ENCODE measurements around the gene GRM4. TPM values are rescaled to one million over a fixed set of nuclear protein-coding genes. Genes with fewer than 3 reads are reported as not detected.

Gene GRM4
- total and polyA plus RNA-seq, 11 donors: 0.20 TPM; not detected in 10

DNA sequence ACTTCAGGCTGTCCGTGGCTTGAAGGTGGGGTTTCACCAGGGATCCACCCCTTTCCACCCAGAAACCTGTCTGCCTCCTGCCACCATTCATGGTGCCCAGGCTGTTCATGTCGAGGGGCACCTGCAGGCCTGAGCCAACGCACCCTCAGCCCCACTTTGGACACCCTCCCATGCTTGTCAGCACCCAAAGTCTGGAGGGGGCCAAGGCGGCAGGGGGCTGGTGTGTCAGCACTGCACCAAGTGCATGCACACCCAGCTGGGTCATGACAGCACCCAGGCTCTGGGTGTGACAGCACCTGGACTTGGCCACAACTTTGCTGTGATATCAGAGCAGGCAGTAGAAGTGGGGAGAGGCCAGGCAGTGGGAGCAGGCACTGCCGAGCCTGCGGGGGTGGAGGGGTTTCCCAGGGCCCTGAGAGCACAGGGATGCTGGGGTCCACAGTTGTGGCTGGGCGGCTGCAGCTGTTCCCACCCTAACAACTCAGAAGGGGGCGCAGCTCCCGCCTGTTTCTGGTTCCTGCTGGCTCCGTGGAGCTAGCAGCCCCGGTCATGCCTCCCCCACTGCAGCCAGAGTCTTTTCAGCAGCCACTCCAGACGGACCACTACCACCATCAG is 33.3 kb upstream of the GRM4 start:
- H3K4me3 ChIP-seq: no peak overlapping the region
- H3K27me3 ChIP-seq: peaks cover 0 to 5% (median 0%) of the 10 kb centered on the region in 9 donors
- intact Hi-C loops (cut with DNase I): no loop called here
- WGBS, 4 donors: 58 to 68% (median 67%) methylated on average over 10 to 12 of the region's 12 CpGs
- H3K27ac ChIP-seq: no peak overlapping the region
- H3K36me3 ChIP-seq: no peaks in the 10 kb centered on the region
- ATAC-seq: no peak
- DNase-seq: no peak
- TF ChIP-seq POLR2A (IDR thresholded peaks at IDR 0.05) (no peak), CTCF (IDR thresholded peaks at IDR 0.05) (no peak)
- peaks cover 0 to 17% (median 3%) of the 10 kb centered on the region in 12 donors for H3K9me3 ChIP-seq
- peaks cover 0 to 22% (median 0%) of the 10 kb centered on the region in 12 donors for H3K4me1 ChIP-seq

DNA sequence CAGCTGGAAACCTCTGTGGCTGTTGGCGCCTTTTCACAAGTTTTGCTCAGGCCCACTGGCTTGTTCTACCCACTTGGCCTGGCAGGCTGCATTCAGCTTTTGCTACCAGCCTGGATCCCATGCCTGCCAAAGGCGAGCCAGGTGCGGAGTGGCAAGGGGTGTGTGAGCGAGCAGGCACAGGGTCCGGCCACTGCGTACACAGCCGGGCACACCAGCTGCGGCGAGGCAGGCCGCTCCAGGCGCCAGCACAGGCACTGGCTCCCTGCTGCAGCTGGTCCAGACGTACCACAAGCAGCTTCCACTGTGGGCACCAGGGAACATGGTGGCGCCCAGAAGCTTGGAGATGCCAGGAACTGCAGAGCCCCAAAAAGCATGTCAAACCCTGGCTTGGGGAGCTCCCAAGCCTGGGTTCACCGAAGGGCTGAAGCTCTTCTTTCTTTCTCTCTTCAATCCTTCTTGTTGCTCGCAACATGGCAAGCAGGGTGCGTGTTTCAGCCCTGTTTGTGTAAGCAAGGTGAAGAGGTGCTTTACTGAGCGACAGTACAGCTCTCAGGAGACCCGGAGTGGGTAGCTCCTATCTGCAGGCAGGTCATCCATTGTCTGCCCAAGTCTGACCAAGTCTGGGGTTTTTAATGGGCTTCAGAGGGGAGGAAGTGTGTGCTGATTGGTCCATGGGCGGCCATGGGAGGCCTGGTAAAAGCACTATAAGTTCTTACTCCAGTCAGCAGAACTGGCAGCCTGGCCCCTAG is 32.6 kb upstream of the GRM4 start:
- peaks cover 0 to 19% (median 0%) of the 10 kb centered on the region in 12 donors for H3K4me1 ChIP-seq
- H3K27me3 ChIP-seq: peaks cover 0 to 5% (median 0%) of the 10 kb centered on the region in 9 donors
- no peak overlapping the region for H3K4me3 ChIP-seq
- no peak for TF ChIP-seq CTCF (IDR thresholded peaks at IDR 0.05)
- no peak for TF ChIP-seq POLR2A (IDR thresholded peaks at IDR 0.05)
- WGBS, 4 donors: 90 to 94% (median 92%) methylated on average over 17 to 19 of the region's 19 CpGs
- no peak overlapping the region for H3K27ac ChIP-seq
- intact Hi-C loops (cut with DNase I): no loop called here
- no peaks in the 10 kb centered on the region for H3K36me3 ChIP-seq
- ATAC-seq (no peak), DNase-seq (no peak)
- peaks cover 0 to 13% (median 3%) of the 10 kb centered on the region in 12 donors for H3K9me3 ChIP-seq

GRCh38 chr6:34177181-34177591 is 31.3 kb upstream of the GRM4 start:
- H3K36me3 ChIP-seq: no peaks in the 10 kb centered on the region
- peaks cover 0 to 5% (median 0%) of the 10 kb centered on the region in 9 donors for H3K27me3 ChIP-seq
- H3K4me1 ChIP-seq: peaks cover 0 to 5% (median 0%) of the 10 kb centered on the region in 12 donors
- H3K27ac ChIP-seq: no peak overlapping the region
- WGBS, 4 donors: 80 to 85% (median 81%) methylated on average over 1 to 5 of the region's 5 CpGs
- intact Hi-C loops (cut with DNase I): no loop called here
- H3K4me3 ChIP-seq: no peak overlapping the region
- DNase-seq (no peak), ATAC-seq (no peak)
- no peak for TF ChIP-seq CTCF (IDR thresholded peaks at IDR 0.05)
- no peaks in the 10 kb centered on the region for H3K9me3 ChIP-seq

- DNase-seq (no peak), ATAC-seq (peak in 1 of 4 donors; percentile 26)
- H3K9me3 ChIP-seq: no peaks in the 10 kb centered on the region
- H3K4me1 ChIP-seq: no peaks in the 10 kb centered on the region
- TF ChIP-seq CTCF (IDR thresholded peaks at IDR 0.05): no peak
- TF ChIP-seq POLR2A (IDR thresholded peaks at IDR 0.05): no peak
- no peaks in the 10 kb centered on the region for H3K36me3 ChIP-seq
- intact Hi-C loops (cut with DNase I): no loop called here
- 78 to 94% (median 86%) methylated on average over 9 of the region's 9 CpGs for WGBS, 4 donors
- peaks cover 0 to 5% (median 0%) of the 10 kb centered on the region in 9 donors for H3K27me3 ChIP-seq
- no peak overlapping the region for H3K27ac ChIP-seq
- H3K4me3 ChIP-seq: no peak overlapping the region
Observed at GRCh38 chr6:34176261-34177031, 30.6 kb upstream of the GRM4 start.

Measured in heart left ventricle (tissue), 16 donors.